HL-60 (cell line): ENCODE data around the gene BCL11B.

ENCODE experiments used
- DNase-seq, 2 experiments: peaks; one replicate each; pipeline ENCODE4 v3.0.0-alpha.2; 2010 to 2020; ENCODE audit warnings: low read depth in 1 of 2, low spot score in 1 of 2
- H3K27ac ChIP-seq: fragments of 250-450 bp; sonication (Bioruptor Pico); replicated peaks from 2 replicates; pipeline ENCODE4 v1.5.1; 2020; ENCODE audit warnings: mild to moderate bottlenecking, moderate library complexity
- H3K27me3 ChIP-seq: fragments of 250-450 bp; sonication (Bioruptor Pico); 2 replicates; pipeline ENCODE4 v1.5.1; 2021; ENCODE audit warnings: mild to moderate bottlenecking, moderate library complexity; ENCODE audit not compliant: insufficient read depth, poor library complexity, severe bottlenecking
- H3K4me3 ChIP-seq: replicated peaks from 2 replicates; pipeline ENCODE4 v1.5.1; 2011; ENCODE audit warnings: mild to moderate bottlenecking, control low read depth, low read length; ENCODE audit not compliant: insufficient read depth
- CTCF ChIP-seq: IDR thresholded peaks from one replicate; pipeline ENCODE4 v1.5.1; 2011; ENCODE audit warnings: low read length, control low read depth, inconsistent platforms; ENCODE audit not compliant: insufficient read depth
- GABPA ChIP-seq: IDR thresholded peaks from 2 replicates; pipeline ENCODE4 v1.6.1; 2012; ENCODE audit warnings: low read depth
- POLR2AphosphoS5 ChIP-seq: IDR thresholded peaks from 2 replicates; pipeline ENCODE4 v1.6.1; 2012; ENCODE audit warnings: low read depth
- REST ChIP-seq: IDR thresholded peaks from 2 replicates; pipeline ENCODE4 v1.6.1; 2012; ENCODE audit warnings: low read depth; ENCODE audit not compliant: insufficient replicate concordance
- SPI1 ChIP-seq: IDR thresholded peaks from 2 replicates; pipeline ENCODE4 v1.6.1; 2012; ENCODE audit warnings: low read depth, mild to moderate bottlenecking, borderline replicate concordance

Gene BCL11B

GRCh38 chr14:99221445-99221844 lies 50.6 kb downstream of the BCL11B start:
- Histone ChIP-seq H3K27me3 (no peaks in the 10 kb centered on the region), H3K4me3 (no peak overlapping the region), H3K27ac (no peak overlapping the region)
- DNase-seq, result no peak
- TF ChIP-seq GABPA (no peak), REST (no peak)

GRCh38 chr14:99217066-99217955 lies 54.7 kb downstream of the BCL11B start:
- Histone ChIP-seq H3K27me3 (no peaks in the 10 kb centered on the region), H3K27ac (no peak overlapping the region), H3K4me3 (no peak overlapping the region)
- no peak for DNase-seq
- TF ChIP-seq CTCF (no peak), GABPA (no peak), SPI1 (no peak), POLR2AphosphoS5 (no peak), REST (no peak)

GRCh38 chr14:99216191-99216590 lies 55.8 kb downstream of the BCL11B start:
- Histone ChIP-seq H3K27ac (no peak overlapping the region), H3K27me3 (no peaks in the 10 kb centered on the region), H3K4me3 (no peak overlapping the region)
- DNase-seq, result no peak
- no peak for TF ChIP-seq CTCF
- TF ChIP-seq POLR2AphosphoS5, result no peak

GRCh38 chr14:99215277-99215676 lies 56.7 kb downstream of the BCL11B start:
- no peak overlapping the region for H3K4me3 ChIP-seq
- no peak overlapping the region for H3K27ac ChIP-seq
- DNase-seq, result no peak
- TF ChIP-seq CTCF (no peak), GABPA (no peak), SPI1 (no peak), REST (no peak), POLR2AphosphoS5 (no peak)
- no peaks in the 10 kb centered on the region for H3K27me3 ChIP-seq
